K562 (cell line): ENCODE results near the gene BIRC5. TPM values are rescaled to one million over a fixed set of nuclear protein-coding genes. Genes with fewer than 3 reads are reported as not detected.

Experiments used
- HCFC1 ChIP-seq: IDR thresholded peaks from 2 replicates; pipeline ENCODE4 v1.6.1; 2012; ENCODE audit warnings: low read depth, low read length, improper control_type of control experiment
- NBN ChIP-seq: fragments of 450-650 bp; IDR thresholded peaks from 2 replicates; pipeline ENCODE4 v1.6.1; 2016; ENCODE audit warnings: low read depth, mild to moderate bottlenecking
- NFYB ChIP-seq: IDR thresholded peaks from 2 replicates; pipeline ENCODE4 v1.6.1; 2011; ENCODE audit warnings: mild to moderate bottlenecking, moderate library complexity; ENCODE audit not compliant: insufficient read length; ENCODE audit errors: extremely low read depth
- NR1H2 ChIP-seq: sonication (generic); formaldehyde crosslinking; IDR thresholded peaks from 2 replicates; pipeline ENCODE4 v1.4.0; 2020; ENCODE audit warnings: mild to moderate bottlenecking, missing genetic modification reagents
- PYGO2 ChIP-seq: fragments of 450-650 bp; IDR thresholded peaks from 2 replicates; pipeline ENCODE4 v1.6.1; 2016; ENCODE audit warnings: mild to moderate bottlenecking, missing genetic modification characterization, moderate library complexity, missing compliant biosample characterization
- ZBTB1 ChIP-seq: sonication (generic); formaldehyde crosslinking; IDR thresholded peaks from 2 replicates; pipeline ENCODE4 v1.8.1; 2023; ENCODE audit warnings: missing genetic modification reagents, low read depth, mild to moderate bottlenecking, borderline replicate concordance
- ZNF830 ChIP-seq: fragments of 250-450 bp; sonication (Bioruptor Pico); IDR thresholded peaks from 2 replicates; pipeline ENCODE4 v1.5.0; 2021; ENCODE audit warnings: mild to moderate bottlenecking
- polyA plus RNA-seq, 8 experiments: library from polyadenylated mRNA; depleted of rRNA in 4 of 8; stranded (reverse) in 5 of 8; unstranded in 3 of 8; fragments of >200 nt; fragmentation: Nextera tagmentation in 2 of 8; fragmentation: Illumina TruSeq in 1 of 8; extraction: Ambion mirVana in 2 of 8; extraction: Trizol in 1 of 8; gene quantifications; 2 replicates each; pipeline versions ENCODE4 v1.2.1 to v1.2.3, GENCODE V29; 2011 to 2014; ENCODE audit warnings: inconsistent platforms in 1 of 8, missing spikeins in 1 of 8
- total RNA-seq, 7 experiments: library from RNA; depleted of rRNA in 6 of 7; stranded (reverse); fragments of >200 nt in 6 of 7; fragmentation: Illumina TruSeq in 2 of 7; extraction: Trizol in 2 of 7; gene quantifications; 2 replicates each; pipeline versions ENCODE4 v1.2.1 to v1.2.3, GENCODE V29; 2011 to 2021; ENCODE audit warnings: low replicate concordance in 1 of 7
- TF ChIP-seq, protein P1 (sequence below): fragments of 250-450 bp; sonication (Bioruptor Pico); IDR thresholded peaks from 2 replicates; pipeline ENCODE4 v1.5.0; 2021; ENCODE audit warnings: mild to moderate bottlenecking, moderate library complexity
- TF ChIP-seq, protein P2 (sequence below): sonication (generic); formaldehyde crosslinking; IDR thresholded peaks from 2 replicates; pipeline ENCODE4 v1.8.1; 2023; ENCODE audit warnings: missing genetic modification reagents, mild to moderate bottlenecking, borderline replicate concordance
- TF ChIP-seq, protein P3 (sequence below): fragments of 450-650 bp; IDR thresholded peaks from 2 replicates; pipeline ENCODE4 v1.7.1; 2018; ENCODE audit warnings: mild to moderate bottlenecking, low read depth; ENCODE audit not compliant: partially characterized antibody
- TF ChIP-seq, protein P4 (sequence below): fragments of 200-800 bp; sonication (Bioruptor generic); IDR thresholded peaks from 2 replicates; pipeline ENCODE4 v1.6.1; 2017; ENCODE audit warnings: missing genetic modification characterization, missing compliant biosample characterization
- TF ChIP-seq, protein P5 (sequence below): fragments of 250-450 bp; sonication (Bioruptor Pico); IDR thresholded peaks from 2 replicates; pipeline ENCODE4 v1.6.1; 2021; ENCODE audit warnings: mild to moderate bottlenecking

Gene BIRC5
- total and polyA plus RNA-seq, 9 of the 15 experiments (the other 6 are each of a cell fraction or from before 2014, with no cell fraction given): 64.4 to 140 (median 101) TPM

DNA sequence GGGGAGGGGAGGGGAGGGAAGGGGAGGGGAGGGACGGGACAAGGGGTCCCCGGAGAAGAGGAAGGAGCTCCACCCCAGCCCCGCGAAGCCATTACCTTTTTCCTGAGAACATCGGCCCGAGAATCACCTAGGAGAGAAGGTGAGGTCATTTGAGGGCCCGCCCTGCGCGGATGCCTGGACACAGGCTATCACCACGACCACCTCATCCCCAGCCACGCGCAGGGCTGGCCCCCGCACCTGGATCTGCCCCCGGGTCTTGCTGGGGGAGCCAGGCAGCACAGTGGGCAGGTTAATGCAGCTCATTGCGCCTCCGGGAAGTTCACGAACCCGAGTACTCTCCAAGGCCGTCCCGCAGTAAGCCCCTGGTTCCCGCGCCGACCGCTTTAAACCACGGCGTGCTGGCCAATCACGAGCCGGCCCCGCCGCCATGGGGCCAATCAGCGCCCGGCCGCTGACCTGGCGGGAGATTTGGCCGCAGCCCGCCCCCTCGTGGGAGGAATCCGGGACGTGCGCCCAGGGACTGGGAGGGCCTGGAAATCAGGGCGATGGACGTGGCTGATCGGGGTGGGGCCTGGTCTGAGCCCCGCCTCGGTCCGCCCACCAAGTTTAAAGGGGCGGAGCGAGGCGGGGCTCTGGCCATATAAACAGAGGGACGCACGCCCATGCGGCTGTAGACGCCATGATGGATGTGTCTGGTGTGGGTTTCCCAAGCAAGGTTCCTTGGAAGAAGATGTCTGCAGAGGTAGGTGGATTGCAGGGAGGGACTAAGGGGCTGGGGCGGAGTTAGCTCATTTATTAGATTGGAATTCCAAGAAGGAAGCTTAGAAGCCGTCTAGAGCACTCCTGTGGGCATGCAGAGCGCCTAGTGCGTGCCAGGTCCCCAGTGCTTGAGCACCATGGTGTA is 27.1 kb upstream of the BIRC5 start, which contains the start of the genes AFMID and TK1 (continued):
- TF ChIP-seq, protein P1, sequence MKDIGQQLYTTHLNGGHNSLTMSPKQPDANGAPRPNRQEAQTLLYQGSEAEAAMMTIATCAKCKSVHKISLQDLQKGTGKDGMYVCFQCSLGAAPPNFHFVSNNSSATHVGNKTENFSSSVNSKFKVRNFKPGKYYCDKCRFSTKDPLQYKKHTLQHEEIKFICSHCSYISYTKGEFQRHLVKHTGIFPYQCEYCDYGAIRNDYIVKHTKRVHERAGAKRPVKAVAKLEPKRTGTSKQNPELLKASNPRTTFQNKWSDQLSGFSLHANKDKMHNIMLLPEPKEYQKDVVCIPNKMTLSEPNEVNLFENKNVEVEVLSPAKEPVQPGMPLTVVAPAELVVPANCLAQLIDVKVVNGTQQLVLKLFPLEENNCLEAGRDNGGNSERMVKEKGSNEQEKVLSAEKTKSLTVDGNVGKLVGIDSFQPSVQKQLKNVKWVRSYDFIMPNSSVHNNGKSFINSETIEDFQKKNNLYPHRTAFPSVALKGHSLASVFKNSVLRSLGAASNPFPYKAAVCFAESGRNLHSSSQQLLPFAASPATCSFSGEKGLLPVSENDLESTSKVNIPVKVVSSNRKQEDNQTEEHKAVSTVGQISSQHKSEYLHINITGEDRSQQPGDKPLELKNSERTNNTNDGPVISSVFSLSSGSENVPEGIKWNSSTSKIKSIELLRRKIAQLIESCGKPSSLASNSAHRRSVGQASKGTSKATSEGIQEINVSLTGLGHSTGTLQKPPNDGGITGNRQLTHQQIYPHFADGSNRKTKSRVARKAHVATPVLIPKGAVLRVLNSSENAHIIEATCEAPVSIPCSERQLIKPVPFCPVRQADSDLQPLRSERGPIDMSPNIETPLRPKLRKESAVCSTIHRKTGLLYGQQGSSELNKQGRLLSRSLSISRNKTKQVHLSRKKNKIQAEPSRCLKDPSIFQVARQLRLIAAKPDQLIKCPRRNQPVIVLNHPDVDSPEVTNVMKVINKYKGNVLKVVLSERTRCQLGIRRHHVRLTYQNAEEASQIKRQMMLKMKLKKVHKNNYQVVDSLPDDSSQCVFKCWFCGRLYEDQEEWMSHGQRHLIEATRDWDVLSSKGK (CRISPR knock-in tag): no peak
- TF ChIP-seq, protein P2, sequence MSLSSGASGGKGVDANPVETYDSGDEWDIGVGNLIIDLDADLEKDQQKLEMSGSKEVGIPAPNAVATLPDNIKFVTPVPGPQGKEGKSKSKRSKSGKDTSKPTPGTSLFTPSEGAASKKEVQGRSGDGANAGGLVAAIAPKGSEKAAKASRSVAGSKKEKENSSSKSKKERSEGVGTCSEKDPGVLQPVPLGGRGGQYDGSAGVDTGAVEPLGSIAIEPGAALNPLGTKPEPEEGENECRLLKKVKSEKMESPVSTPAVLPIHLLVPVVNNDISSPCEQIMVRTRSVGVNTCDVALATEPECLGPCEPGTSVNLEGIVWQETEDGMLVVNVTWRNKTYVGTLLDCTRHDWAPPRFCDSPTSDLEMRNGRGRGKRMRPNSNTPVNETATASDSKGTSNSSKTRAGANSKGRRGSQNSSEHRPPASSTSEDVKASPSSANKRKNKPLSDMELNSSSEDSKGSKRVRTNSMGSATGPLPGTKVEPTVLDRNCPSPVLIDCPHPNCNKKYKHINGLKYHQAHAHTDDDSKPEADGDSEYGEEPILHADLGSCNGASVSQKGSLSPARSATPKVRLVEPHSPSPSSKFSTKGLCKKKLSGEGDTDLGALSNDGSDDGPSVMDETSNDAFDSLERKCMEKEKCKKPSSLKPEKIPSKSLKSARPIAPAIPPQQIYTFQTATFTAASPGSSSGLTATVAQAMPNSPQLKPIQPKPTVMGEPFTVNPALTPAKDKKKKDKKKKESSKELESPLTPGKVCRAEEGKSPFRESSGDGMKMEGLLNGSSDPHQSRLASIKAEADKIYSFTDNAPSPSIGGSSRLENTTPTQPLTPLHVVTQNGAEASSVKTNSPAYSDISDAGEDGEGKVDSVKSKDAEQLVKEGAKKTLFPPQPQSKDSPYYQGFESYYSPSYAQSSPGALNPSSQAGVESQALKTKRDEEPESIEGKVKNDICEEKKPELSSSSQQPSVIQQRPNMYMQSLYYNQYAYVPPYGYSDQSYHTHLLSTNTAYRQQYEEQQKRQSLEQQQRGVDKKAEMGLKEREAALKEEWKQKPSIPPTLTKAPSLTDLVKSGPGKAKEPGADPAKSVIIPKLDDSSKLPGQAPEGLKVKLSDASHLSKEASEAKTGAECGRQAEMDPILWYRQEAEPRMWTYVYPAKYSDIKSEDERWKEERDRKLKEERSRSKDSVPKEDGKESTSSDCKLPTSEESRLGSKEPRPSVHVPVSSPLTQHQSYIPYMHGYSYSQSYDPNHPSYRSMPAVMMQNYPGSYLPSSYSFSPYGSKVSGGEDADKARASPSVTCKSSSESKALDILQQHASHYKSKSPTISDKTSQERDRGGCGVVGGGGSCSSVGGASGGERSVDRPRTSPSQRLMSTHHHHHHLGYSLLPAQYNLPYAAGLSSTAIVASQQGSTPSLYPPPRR (CRISPR knock-in tag): no peak
- TF ChIP-seq NBN: 0 out of 2 replicates have a peak, but pooled peaks have one; percentile 72
- peak; percentile 90 for TF ChIP-seq NFYB
- TF ChIP-seq PYGO2: no peak
- TF ChIP-seq, protein P3, sequence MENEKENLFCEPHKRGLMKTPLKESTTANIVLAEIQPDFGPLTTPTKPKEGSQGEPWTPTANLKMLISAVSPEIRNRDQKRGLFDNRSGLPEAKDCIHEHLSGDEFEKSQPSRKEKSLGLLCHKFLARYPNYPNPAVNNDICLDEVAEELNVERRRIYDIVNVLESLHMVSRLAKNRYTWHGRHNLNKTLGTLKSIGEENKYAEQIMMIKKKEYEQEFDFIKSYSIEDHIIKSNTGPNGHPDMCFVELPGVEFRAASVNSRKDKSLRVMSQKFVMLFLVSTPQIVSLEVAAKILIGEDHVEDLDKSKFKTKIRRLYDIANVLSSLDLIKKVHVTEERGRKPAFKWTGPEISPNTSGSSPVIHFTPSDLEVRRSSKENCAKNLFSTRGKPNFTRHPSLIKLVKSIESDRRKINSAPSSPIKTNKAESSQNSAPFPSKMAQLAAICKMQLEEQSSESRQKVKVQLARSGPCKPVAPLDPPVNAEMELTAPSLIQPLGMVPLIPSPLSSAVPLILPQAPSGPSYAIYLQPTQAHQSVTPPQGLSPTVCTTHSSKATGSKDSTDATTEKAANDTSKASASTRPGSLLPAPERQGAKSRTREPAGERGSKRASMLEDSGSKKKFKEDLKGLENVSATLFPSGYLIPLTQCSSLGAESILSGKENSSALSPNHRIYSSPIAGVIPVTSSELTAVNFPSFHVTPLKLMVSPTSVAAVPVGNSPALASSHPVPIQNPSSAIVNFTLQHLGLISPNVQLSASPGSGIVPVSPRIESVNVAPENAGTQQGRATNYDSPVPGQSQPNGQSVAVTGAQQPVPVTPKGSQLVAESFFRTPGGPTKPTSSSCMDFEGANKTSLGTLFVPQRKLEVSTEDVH: peak; percentile 100
- TF ChIP-seq ZNF830 (CRISPR knock-in tag): no peak
- TF ChIP-seq, protein P4, sequence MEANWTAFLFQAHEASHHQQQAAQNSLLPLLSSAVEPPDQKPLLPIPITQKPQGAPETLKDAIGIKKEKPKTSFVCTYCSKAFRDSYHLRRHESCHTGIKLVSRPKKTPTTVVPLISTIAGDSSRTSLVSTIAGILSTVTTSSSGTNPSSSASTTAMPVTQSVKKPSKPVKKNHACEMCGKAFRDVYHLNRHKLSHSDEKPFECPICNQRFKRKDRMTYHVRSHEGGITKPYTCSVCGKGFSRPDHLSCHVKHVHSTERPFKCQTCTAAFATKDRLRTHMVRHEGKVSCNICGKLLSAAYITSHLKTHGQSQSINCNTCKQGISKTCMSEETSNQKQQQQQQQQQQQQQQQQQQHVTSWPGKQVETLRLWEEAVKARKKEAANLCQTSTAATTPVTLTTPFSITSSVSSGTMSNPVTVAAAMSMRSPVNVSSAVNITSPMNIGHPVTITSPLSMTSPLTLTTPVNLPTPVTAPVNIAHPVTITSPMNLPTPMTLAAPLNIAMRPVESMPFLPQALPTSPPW (CRISPR knock-in tag): peak; percentile 68
- TF ChIP-seq HCFC1: peak; percentile 64
- TF ChIP-seq NR1H2 (CRISPR knock-in tag): no peak
- peak; percentile 65; the same call in 1 of the 2 replicates for TF ChIP-seq ZBTB1 (CRISPR knock-in tag)
- TF ChIP-seq, protein P5, sequence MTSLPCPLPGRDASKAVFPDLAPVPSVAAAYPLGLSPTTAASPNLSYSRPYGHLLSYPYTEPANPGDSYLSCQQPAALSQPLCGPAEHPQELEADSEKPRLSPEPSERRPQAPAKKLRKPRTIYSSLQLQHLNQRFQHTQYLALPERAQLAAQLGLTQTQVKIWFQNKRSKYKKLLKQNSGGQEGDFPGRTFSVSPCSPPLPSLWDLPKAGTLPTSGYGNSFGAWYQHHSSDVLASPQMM (CRISPR knock-in tag): no peak
